ENCODE measurements around the gene IDUA. TPM values are rescaled to one million over a fixed set of nuclear protein-coding genes. Genes with fewer than 3 reads are reported as not detected.

Gene IDUA
- total and polyA plus RNA-seq, 12 donors: 4.6 to 13.3 (median 8.7) TPM

DNA sequence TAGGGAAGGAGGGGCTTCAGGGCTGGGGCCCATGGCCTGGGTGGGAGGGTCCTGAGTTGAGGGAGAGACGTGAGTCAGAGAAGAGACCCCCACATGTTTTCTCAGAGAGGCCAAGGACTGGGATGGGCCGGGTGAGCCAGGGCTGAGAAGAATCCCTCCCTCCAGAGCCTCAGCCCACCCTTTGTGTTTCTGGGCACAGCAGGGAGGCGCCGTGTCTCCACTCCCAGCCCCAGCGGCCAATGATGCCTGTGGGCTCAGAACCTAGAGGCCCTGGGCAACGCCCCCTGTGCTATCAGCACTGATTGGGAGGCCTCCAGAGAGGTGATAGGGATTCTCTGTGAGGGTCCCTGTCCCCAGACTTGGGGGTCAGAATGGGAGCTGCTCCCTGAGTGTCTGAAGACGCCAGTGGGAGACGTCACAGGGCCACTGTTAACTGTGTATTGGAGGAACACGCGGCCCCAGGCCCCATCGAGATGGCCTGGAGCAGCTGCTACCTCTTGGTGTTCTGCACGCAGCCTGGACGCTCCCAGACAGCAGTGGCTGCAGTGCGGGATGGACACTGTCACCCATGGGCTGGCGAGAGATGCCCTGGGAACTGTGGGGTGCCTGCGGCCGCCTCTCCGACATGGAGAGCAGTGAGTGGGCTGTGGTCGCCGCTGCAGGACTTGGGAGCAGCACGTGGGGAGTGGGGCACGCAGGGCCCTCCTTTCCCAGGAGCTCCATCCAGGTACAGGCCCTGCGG is 33.1 kb downstream of the IDUA start:
- Histone ChIP-seq H3K27me3 (no peaks in the 10 kb centered on the region), H3K4me1 (no peaks in the 10 kb centered on the region), H3K36me3 (peaks cover 0 to 7% (median 0%) of the 10 kb centered on the region in 9 donors), H3K4me3 (no peak overlapping the region), H3K27ac (no peak overlapping the region), H3K9me3 (no peaks in the 10 kb centered on the region)
- intact Hi-C loops (cut with DNase I): no loop called here
- 77 to 85% methylated on average over 23 of the region's 23 CpGs for WGBS, 2 donors
- DNase-seq (no peak), ATAC-seq (no peak)
- TF ChIP-seq, protein P1, sequence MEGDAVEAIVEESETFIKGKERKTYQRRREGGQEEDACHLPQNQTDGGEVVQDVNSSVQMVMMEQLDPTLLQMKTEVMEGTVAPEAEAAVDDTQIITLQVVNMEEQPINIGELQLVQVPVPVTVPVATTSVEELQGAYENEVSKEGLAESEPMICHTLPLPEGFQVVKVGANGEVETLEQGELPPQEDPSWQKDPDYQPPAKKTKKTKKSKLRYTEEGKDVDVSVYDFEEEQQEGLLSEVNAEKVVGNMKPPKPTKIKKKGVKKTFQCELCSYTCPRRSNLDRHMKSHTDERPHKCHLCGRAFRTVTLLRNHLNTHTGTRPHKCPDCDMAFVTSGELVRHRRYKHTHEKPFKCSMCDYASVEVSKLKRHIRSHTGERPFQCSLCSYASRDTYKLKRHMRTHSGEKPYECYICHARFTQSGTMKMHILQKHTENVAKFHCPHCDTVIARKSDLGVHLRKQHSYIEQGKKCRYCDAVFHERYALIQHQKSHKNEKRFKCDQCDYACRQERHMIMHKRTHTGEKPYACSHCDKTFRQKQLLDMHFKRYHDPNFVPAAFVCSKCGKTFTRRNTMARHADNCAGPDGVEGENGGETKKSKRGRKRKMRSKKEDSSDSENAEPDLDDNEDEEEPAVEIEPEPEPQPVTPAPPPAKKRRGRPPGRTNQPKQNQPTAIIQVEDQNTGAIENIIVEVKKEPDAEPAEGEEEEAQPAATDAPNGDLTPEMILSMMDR (IDR thresholded peaks at IDR 0.05): no peak

DNA sequence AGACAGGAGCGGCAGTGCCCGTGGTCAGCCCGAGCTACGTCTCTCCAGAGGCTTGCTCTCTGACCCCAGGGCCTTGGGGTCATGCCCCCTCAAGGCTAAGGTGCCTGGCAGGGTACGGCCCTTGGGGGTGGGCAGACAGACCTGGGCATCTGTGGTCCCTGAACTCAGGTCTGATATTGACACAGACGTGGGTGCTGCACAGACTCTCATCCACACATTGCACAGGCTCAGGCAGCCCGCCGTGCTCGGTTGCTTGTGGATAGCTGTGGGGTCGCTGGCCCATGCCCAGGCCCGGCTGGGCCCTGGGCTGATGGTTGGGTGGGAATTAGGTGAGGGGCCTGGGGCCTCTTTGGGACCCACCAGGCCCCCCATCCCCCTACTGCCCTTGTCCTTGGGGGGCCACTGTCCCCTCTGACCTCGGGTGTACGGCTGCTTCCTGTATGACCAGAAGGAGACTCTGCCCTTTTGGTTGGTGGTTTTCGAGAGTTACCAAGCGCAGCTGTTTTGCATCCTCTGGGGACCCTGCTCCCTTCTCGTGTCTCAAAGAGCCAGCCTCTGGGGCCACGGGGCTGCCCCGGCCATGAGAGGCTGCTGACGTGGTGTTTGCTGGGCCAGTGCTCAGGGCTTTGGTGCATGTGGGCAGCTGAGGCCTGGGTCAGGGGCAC is 34.7 kb downstream of the IDUA start:
- no peak for ATAC-seq
- Histone ChIP-seq H3K9me3 (no peaks in the 10 kb centered on the region), H3K27ac (no peak overlapping the region), H3K4me3 (no peak overlapping the region), H3K4me1 (peaks cover 0 to 7% (median 0%) of the 10 kb centered on the region in 9 donors), H3K36me3 (peaks cover 0 to 15% (median 0%) of the 10 kb centered on the region in 9 donors), H3K27me3 (no peaks in the 10 kb centered on the region)
- no peak for DNase-seq
- intact Hi-C loops (cut with DNase I): no loop called here
- TF ChIP-seq, protein P1 (IDR thresholded peaks at IDR 0.05): no peak
- 87 to 92% methylated on average over 19 of the region's 19 CpGs for WGBS, 2 donors

DNA sequence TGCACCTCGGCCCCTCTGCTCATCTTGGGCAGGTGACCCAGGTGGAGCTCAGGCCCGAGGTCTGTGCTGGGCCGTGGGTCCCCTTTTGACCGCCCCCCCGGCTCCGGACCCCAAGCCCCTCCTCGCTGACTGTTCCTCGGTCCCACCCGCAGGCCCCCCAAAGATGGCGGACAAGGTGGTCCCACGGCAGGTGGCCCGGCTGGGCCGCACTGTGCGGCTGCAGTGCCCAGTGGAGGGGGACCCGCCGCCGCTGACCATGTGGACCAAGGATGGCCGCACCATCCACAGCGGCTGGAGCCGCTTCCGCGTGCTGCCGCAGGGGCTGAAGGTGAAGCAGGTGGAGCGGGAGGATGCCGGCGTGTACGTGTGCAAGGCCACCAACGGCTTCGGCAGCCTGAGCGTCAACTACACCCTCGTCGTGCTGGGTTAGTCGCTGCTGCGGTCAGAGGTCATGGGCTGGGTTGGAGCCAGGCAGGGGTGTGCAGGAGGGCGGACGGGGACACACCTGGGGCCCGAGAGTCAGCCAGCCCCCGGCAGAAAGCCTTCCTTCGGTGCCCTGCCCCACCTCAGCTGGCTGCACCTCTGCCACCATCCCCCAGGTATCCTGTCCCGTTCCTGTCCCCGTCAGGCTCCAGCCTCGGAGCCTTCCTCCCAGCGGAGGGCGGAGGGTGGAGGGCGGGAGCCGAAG is 35.4 kb downstream of the IDUA start:
- H3K4me3 ChIP-seq: no peak overlapping the region
- no peak for ATAC-seq
- peaks cover 0 to 8% (median 0%) of the 10 kb centered on the region in 9 donors for H3K4me1 ChIP-seq
- intact Hi-C loops (cut with DNase I): no loop called here
- no peak for DNase-seq
- H3K9me3 ChIP-seq: no peaks in the 10 kb centered on the region
- no peak overlapping the region for H3K27ac ChIP-seq
- H3K36me3 ChIP-seq: peaks cover 0 to 15% (median 0%) of the 10 kb centered on the region in 9 donors
- TF ChIP-seq, protein P1 (IDR thresholded peaks at IDR 0.05): no peak
- 93 to 96% methylated on average over 46 of the region's 46 CpGs for WGBS, 2 donors
- H3K27me3 ChIP-seq: no peaks in the 10 kb centered on the region

DNA sequence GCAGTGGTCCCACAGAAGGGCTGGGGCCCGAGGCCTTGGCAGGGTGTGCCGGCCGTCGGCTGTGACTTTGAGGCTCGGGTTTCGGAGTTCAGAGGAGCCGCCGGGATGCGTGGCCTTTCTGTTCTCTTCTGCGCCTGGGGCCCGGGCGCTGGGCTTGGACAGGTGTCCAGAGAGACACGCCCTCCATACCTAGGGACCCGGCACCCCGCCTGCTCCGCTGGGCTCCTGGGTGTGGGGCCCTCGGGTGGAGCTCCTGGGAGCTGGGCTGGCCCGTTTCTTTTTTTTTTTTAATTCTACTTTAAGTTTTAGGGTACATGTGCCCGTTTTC is 35.9 kb downstream of the IDUA start:
- no peak overlapping the region for H3K4me3 ChIP-seq
- no peak overlapping the region for H3K27ac ChIP-seq
- no peaks in the 10 kb centered on the region for H3K9me3 ChIP-seq
- TF ChIP-seq, protein P1 (IDR thresholded peaks at IDR 0.05): no peak
- H3K27me3 ChIP-seq: no peaks in the 10 kb centered on the region
- 88 to 95% methylated on average over 19 of the region's 19 CpGs for WGBS, 2 donors
- peaks cover 0 to 15% (median 0%) of the 10 kb centered on the region in 9 donors for H3K36me3 ChIP-seq
- H3K4me1 ChIP-seq: peaks cover 0 to 8% (median 0%) of the 10 kb centered on the region in 9 donors
- intact Hi-C loops (cut with DNase I): no loop called here
- ATAC-seq (no peak), DNase-seq (no peak)
